GM18951 (cell line): ENCODE measurements around the gene DIS3L2.

Source experiments
- POLR2A ChIP-seq: IDR thresholded peaks from 4 replicates; pipeline ENCODE4 v1.6.1; 2011; ENCODE audit warnings: mild to moderate bottlenecking; ENCODE audit not compliant: insufficient read length, insufficient read depth; ENCODE audit errors: extremely low read depth
- in situ Hi-C: fragments of 300-500 bp; cut with MboI; formaldehyde crosslinking; loops from one replicate; pipeline ENCODE4 v1.12.0; 2022; ENCODE audit warnings: low sequenced_read_pairs, mixed read lengths, inconsistent platforms; ENCODE audit not compliant: unreplicated experiment

DIS3L2 gene

DNA sequence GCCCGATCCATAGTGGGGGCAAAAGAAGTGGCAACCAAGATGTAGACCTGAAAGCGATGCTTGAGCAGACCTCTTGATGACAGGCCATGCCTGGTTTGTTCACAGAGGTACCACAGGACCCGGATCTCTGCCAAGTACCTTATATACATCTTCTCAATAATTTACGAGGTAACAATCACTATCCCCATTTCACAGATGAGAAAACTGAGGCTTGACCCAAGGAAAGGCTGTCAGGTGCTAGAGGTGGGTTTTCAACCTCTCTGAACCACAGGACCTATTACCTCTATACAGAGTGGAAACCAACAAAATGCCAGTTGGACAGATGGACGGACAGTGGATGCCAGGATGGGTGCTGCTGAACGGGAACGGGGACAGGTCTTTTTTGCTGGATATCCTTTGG is 13.8 kb upstream of the DIS3L2 start:
- in situ Hi-C loops: no loop called here
- TF ChIP-seq POLR2A: no peak

- TF ChIP-seq POLR2A: no peak
- in situ Hi-C loops: no loop called here
Measured at GRCh38 chr2:231951452-231952035, 10.0 kb upstream of the DIS3L2 start.

GRCh38 chr2:231955758-231956472 is 5.6 kb upstream of the DIS3L2 start:
- in situ Hi-C loops: no loop called here
- TF ChIP-seq POLR2A: no peak

GRCh38 chr2:231957913-231958763 is 3.4 kb upstream of the DIS3L2 start:
- in situ Hi-C loops: no loop called here
- TF ChIP-seq POLR2A: no peak

GRCh38 chr2:231960810-231961348 is 634 bp upstream of the DIS3L2 start:
- in situ Hi-C loops: no loop called here

DNA sequence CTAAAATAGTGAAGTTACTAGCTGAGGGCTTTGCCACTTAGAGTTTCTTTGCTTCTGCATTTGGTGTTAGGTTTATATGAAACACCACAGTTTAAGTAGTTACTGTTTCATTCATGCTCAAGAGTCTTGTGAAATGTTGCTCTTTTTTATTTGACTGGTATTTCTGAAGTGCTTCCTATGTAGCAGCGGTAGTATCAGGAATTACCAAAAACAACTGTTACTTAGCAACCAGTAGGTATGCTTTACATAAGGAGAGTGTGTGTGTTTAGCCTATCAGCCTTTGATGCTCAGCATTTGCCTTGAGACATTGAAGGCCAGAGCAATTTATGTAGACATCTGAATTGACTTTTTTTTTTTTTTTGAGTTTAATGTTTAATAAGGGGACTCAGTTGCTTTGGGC is 3.6 kb downstream of the DIS3L2 start:
- in situ Hi-C loops: no loop called here
- TF ChIP-seq POLR2A: no peak

More at GRCh38 chr2:231960810-231961348, 634 bp upstream of the DIS3L2 start:
- TF ChIP-seq POLR2A: no peak

DNA sequence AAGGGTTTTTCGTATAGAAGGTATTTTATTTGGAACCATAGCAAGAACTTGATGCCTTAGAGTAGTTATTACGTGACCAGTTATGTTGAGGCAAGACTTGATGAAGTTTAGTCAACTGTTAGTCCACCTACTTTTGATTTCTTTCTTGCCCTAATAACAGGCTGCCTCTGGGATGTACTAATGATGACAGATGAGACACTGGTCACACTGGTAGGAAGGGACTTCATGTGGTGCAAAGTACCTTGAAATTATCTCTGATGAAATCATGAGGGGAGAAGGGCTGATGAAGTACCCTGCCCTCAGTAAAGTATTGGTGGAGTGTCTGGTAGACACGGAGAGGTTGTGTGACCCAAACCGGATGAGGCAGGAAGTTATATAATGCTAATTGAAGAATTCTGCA is 5.4 kb downstream of the DIS3L2 start:
- no peak for TF ChIP-seq POLR2A
- in situ Hi-C loops: no loop called here

- in situ Hi-C loops: no loop called here
- no peak for TF ChIP-seq POLR2A
Measured at GRCh38 chr2:231968820-231969219, 7.3 kb downstream of the DIS3L2 start.

DNA sequence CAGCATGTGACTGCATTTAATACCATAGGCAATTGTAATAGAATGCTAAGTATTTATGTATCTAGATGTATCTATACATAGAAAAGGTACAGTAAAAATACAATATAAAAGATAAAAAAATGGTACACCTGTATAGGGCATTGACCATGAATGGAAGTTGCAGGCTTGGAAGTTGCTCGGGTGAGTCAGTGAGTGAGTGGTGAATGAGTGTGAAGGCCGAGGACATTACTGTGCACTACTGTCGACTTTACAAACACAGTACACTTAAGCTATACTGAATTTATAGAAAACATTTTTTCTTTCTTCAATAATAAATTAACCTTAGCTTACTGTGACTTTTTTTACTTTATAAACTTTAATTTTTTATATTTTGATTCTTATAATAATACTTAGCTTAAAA is 8.9 kb downstream of the DIS3L2 start:
- no peak for TF ChIP-seq POLR2A
- in situ Hi-C loops: no loop called here

GRCh38 chr2:231975001-231975400 is 13.5 kb downstream of the DIS3L2 start:
- TF ChIP-seq POLR2A: no peak
- in situ Hi-C loops: no loop called here

- in situ Hi-C loops: no loop called here
- TF ChIP-seq POLR2A: no peak
Measured at GRCh38 chr2:231977430-231977829, 15.9 kb downstream of the DIS3L2 start.

GRCh38 chr2:231984992-231985391 is 23.5 kb downstream of the DIS3L2 start:
- TF ChIP-seq POLR2A: no peak
- in situ Hi-C loops: no loop called here

GRCh38 chr2:231985823-231986261 is 24.3 kb downstream of the DIS3L2 start:
- in situ Hi-C loops: no loop called here
- no peak for TF ChIP-seq POLR2A
